Ovary (tissue), 9 donors: ENCODE measurements around the gene GTF2IRD1. TPM values are rescaled to one million over a fixed set of nuclear protein-coding genes. Genes with fewer than 3 reads are reported as not detected.

Experiments
- DNase-seq, 5 donors: peaks; one replicate each; pipeline ENCODE4 v3.0.0-alpha.2; 2019 to 2020
- H3K27ac ChIP-seq, 2 donors: fragments of 200-600 bp; one replicate each; pipeline versions ENCODE4 v1.5.1 to v1.8.0; 2019 to 2022
- H3K27me3 ChIP-seq: fragments of 200-600 bp; one replicate; pipeline ENCODE4 v1.8.0; 2022
- H3K36me3 ChIP-seq: fragments of 200-600 bp; sonication (generic); one replicate; pipeline ENCODE4 v1.5.1; 2019
- H3K4me1 ChIP-seq: one replicate; pipeline ENCODE4 v1.8.1; 2013; ENCODE audit warnings: mild to moderate bottlenecking, moderate library complexity; ENCODE audit not compliant: insufficient read depth
- H3K4me3 ChIP-seq: fragments of 200-600 bp; sonication (generic); one replicate; pipeline ENCODE4 v1.5.1; 2017
- H3K9me3 ChIP-seq, 2 donors: fragments of 200-600 bp in 1 of 2; sonication (generic) in 1 of 2; one replicate each; pipeline versions ENCODE4 v1.5.1 to v1.8.1; 2013 to 2019; ENCODE audit warnings: mild to moderate bottlenecking in 1 of 2, moderate library complexity in 1 of 2
- EP300 ChIP-seq: sonication (generic); formaldehyde crosslinking; IDR thresholded peaks from one replicate; pipeline ENCODE4 v1.6.1; 2017; ENCODE audit warnings: antibody characterized with exemption
- POLR2A ChIP-seq: fragments of 450-650 bp; IDR thresholded peaks from one replicate; pipeline ENCODE4 v1.6.1; 2017; ENCODE audit warnings: antibody characterized with exemption, mild to moderate bottlenecking, moderate library complexity
- WGBS, 3 donors: extraction: QIAGEN DNeasy Blood & Tissue Kit in 1 of 3; methylation state at CpG; one replicate each; pipeline versions ENCODE4 v1.1.5 to v1.1.7; 2013 to 2017; 5-methylcytosine and 5-hydroxymethylcytosine counted together
- intact Hi-C, 4 donors: fragments of 100-400 bp; cut with DNase I; formaldehyde crosslinking; loops; one replicate each; pipeline versions ENCODE4 v1.11.0 to v1.15.1; 2022 to 2023
- polyA plus RNA-seq, 2 donors: library from polyadenylated mRNA; stranded (reverse); fragments of 200-250 nt in 1 of 2; fragments of 350-450 nt in 1 of 2; fragmentation: Illumina TruSeq in 1 of 2; extraction: RNeasy Lipid Tissue Mini Kit (QIAGEN cat#74804) in 1 of 2; gene quantifications; one replicate each; pipeline ENCODE4 v1.2.3, GENCODE V29; 2013 to 2014
- total RNA-seq, 7 donors: library from RNA; depleted of rRNA in 2 of 7; stranded (reverse); fragments of >200 nt in 2 of 7; fragmentation: NEBNext Ultra II Directional in 3 of 7; extraction: Animal tissue kit (Norgen Biotek cat#: 25700) in 3 of 7; gene quantifications; one replicate each; pipeline versions ENCODE4 v1.1.0 to v1.2.4, GENCODE V29; 2016 to 2023
- TF ChIP-seq, protein P1 (sequence below), 3 donors: fragments of 450-650 bp in 2 of 3; fragments of 200-600 bp in 1 of 3; IDR thresholded peaks; one replicate each; pipeline versions ENCODE4 v1.5.1 to v1.8.0; 2016 to 2022; ENCODE audit warnings: antibody characterized with exemption in 3 of 3, mild to moderate bottlenecking in 1 of 3
- donor health status: DM: no; HTN: no; CAD: no; lungs with moderate emphysema.
- donor health status: DM: no; HTN: no; CAD: no.
- donor health status: Bipolar disorder and iron deficiency.
- donor health status: DM: yes; HTN: yes; CAD: no.
- donor health status: DM: no; HTN: no; CAD: no.
- donor health status: DM: yes; HTN: yes; CAD: no.

GTF2IRD1 gene
- total and polyA plus RNA-seq, 9 donors = 12.0 to 39.0 (median 28.0) TPM

- DNase-seq = no peak
- 74 to 79% (median 76%) methylated on average over 5 of the region's 5 CpGs for WGBS, 3 donors
- H3K27ac ChIP-seq = no peak overlapping the region
- no peaks in the 10 kb centered on the region for H3K4me1 ChIP-seq
- H3K9me3 ChIP-seq = no peaks in the 10 kb centered on the region
- no peaks in the 10 kb centered on the region for H3K36me3 ChIP-seq
- TF ChIP-seq POLR2A (no peak), EP300 (no peak)
- TF ChIP-seq, protein P1, sequence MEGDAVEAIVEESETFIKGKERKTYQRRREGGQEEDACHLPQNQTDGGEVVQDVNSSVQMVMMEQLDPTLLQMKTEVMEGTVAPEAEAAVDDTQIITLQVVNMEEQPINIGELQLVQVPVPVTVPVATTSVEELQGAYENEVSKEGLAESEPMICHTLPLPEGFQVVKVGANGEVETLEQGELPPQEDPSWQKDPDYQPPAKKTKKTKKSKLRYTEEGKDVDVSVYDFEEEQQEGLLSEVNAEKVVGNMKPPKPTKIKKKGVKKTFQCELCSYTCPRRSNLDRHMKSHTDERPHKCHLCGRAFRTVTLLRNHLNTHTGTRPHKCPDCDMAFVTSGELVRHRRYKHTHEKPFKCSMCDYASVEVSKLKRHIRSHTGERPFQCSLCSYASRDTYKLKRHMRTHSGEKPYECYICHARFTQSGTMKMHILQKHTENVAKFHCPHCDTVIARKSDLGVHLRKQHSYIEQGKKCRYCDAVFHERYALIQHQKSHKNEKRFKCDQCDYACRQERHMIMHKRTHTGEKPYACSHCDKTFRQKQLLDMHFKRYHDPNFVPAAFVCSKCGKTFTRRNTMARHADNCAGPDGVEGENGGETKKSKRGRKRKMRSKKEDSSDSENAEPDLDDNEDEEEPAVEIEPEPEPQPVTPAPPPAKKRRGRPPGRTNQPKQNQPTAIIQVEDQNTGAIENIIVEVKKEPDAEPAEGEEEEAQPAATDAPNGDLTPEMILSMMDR (IDR thresholded peaks at IDR 0.05) = no peak
- intact Hi-C loops = loop anchor here in 2 of 4 donors (5.0 to 10.0 kb wide), 3 partner anchors 74 to 151 kb away; no protein-coding TSS in a partner anchor
- H3K27me3 ChIP-seq = no peaks in the 10 kb centered on the region
- H3K4me3 ChIP-seq = no peak overlapping the region
These were observed 115.0 kb downstream of the GTF2IRD1 start for GRCh38 chr7:74568658-74569057.

- Histone ChIP-seq H3K27me3 (no peaks in the 10 kb centered on the region), H3K4me1 (no peaks in the 10 kb centered on the region), H3K9me3 (no peaks in the 10 kb centered on the region), H3K36me3 (no peaks in the 10 kb centered on the region), H3K4me3 (no peak overlapping the region), H3K27ac (no peak overlapping the region)
- intact Hi-C loops = loop anchor here in 2 of 4 donors (5.0 to 10.0 kb wide), 3 partner anchors 75 to 152 kb away; no protein-coding TSS in a partner anchor
- TF ChIP-seq, protein P1 (IDR thresholded peaks at IDR 0.05) = no peak
- TF ChIP-seq EP300 (no peak), POLR2A (no peak)
- 92 to 95% (median 93%) methylated on average over 14 of the region's 14 CpGs for WGBS, 3 donors
- no peak for DNase-seq
These were observed 115.9 kb downstream of the GTF2IRD1 start for GRCh38 chr7:74569501-74570075.

DNA sequence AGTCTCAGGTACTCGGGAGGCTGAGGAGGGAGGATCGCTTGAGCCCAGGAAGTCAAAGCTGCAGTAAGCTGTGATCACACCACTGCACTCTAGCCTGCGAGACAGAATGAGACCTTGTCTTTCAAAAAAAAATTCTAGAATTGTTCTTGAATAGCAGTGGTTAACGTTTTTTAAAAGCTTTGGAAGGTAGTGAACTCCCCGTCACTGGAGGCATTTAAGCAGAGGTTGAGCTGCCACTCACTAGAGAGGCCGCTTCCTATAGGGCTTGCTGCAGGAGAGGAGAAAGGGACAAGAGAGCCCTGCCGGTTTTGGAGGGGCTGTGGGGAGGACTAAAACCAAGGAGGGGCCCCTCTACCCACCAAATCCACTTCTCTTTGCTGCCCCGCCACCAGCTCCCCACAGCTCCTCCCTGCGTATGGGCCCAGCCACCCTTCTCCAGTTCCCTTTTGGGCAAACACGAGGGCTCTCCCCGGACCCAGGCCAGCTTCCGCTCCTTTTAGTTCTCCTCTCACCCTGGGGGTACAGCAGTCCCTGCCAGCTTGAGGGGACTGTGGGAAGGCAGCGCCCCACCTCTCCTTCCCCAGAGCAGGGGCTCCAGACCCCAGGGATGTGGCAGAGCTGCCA, 116.9 kb downstream of the GTF2IRD1 start:
- DNase-seq = no peak
- Histone ChIP-seq H3K36me3 (no peaks in the 10 kb centered on the region), H3K4me3 (no peak overlapping the region), H3K27ac (no peak overlapping the region), H3K4me1 (no peaks in the 10 kb centered on the region), H3K27me3 (no peaks in the 10 kb centered on the region), H3K9me3 (no peaks in the 10 kb centered on the region)
- intact Hi-C loops = no loop called here
- TF ChIP-seq, protein P1 (IDR thresholded peaks at IDR 0.05) = no peak
- TF ChIP-seq POLR2A (no peak), EP300 (no peak)
- 90 to 94% (median 93%) methylated on average over 13 of the region's 13 CpGs for WGBS, 3 donors

- 66 to 71% (median 69%) methylated on average over 10 of the region's 10 CpGs for WGBS, 3 donors
These were observed 118.7 kb downstream of the GTF2IRD1 start for GRCh38 chr7:74572301-74572979.

More at GRCh38 chr7:74572301-74572979, 118.7 kb downstream of the GTF2IRD1 start:
- H3K36me3 ChIP-seq = no peaks in the 10 kb centered on the region
- intact Hi-C loops = no loop called here
- H3K4me3 ChIP-seq = no peak overlapping the region
- TF ChIP-seq, protein P1 (IDR thresholded peaks at IDR 0.05) = no peak
- TF ChIP-seq EP300 (no peak), POLR2A (no peak)
- no peaks in the 10 kb centered on the region for H3K9me3 ChIP-seq
- H3K27me3 ChIP-seq = no peaks in the 10 kb centered on the region
- no peak for DNase-seq
- H3K4me1 ChIP-seq = no peaks in the 10 kb centered on the region
- H3K27ac ChIP-seq = no peak overlapping the region
